GM12865 (cell line): ENCODE results near the gene EPHB1.
"Not testable (repeated sequence)": the region's sequence is repeated elsewhere in the genome, so short reads cannot be mapped to it uniquely, and the experiment has no call there.

Experiments used
- DNase-seq: peaks from one replicate; pipeline ENCODE4 v3.0.0; 2010; ENCODE audit warnings: low read depth
- H3K4me3 ChIP-seq: 2 replicates; pipeline ENCODE4 v1.5.1; 2011; ENCODE audit warnings: mild to moderate bottlenecking, low read depth, low read length, control low read depth
- CTCF ChIP-seq: IDR thresholded peaks from 2 replicates; pipeline ENCODE4 v1.5.1; 2011; ENCODE audit warnings: low read length, control low read depth, low read depth, inconsistent platforms; ENCODE audit not compliant: insufficient read depth; ENCODE audit errors: missing control alignments

Gene EPHB1

GRCh38 chr3:135059580-135059979 is 264.5 kb downstream of the EPHB1 start:
- no peak for TF ChIP-seq CTCF
- DNase-seq = no peak
- no peak overlapping the region for H3K4me3 ChIP-seq

GRCh38 chr3:135066844-135067727 is 272.0 kb downstream of the EPHB1 start:
- not testable (repeated sequence) for DNase-seq, H3K4me3 ChIP-seq

DNA sequence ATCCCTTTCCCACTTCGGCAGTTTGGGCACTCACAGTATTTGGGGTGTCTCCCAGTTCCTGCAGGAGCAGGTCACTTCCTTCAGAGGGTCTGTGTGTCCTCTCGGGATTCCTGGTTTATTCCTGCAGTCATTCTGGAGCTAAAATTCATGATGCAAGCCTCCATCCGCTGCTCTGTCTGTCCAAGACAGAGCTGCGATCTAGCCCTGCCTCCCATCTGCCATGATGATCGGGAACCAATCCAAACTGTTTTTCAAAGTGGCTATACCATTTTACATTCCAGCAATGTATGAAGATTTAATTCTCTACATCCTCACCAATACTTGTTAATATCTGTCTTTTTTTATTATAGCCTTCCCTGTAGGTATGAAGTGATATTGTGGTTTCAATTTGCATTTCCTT is 273.0 kb downstream of the EPHB1 start:
- DNase-seq = no peak
- no peak for TF ChIP-seq CTCF
- H3K4me3 ChIP-seq = no peak overlapping the region

DNA sequence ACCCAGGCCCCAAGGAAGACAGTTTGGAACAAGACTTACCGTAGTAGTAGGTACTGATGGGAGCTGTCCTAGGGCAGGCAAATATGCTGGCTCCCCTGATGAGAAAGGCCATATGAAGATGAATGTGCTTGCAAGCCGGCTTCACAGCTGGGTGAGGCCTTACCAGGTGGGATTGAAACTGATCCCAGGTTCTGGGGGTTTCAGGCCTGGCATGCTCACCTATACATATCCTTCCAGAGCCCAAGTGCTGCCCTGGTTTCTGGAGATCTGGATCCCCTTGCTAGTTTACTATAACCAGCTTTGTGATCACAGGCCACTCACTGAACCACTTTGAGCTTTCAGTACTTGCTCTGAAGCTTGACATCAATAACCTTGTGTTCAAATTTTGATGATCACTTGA is 274.3 kb downstream of the EPHB1 start:
- no peak for DNase-seq
- TF ChIP-seq CTCF = no peak
- H3K4me3 ChIP-seq = no peak overlapping the region

DNA sequence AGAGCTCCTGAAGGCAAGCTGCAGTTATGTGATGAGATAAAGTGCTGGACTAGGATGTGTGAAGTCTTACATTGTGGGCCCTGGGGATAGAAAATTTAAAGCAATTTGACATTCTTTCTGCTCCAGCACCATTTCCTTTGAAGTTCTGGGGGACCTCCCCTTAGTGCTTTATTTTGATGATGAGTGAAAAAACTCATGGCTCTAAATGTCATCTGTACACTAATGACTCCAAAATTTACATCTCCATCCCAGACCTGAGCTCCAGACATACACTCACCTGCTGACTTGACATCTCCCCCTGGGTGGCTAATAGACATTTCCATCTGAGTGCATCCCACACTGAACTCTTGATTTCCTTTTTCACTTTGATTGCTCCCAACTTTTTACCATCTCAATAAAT is 276.4 kb downstream of the EPHB1 start:
- no peak for TF ChIP-seq CTCF
- DNase-seq = no peak
- no peak overlapping the region for H3K4me3 ChIP-seq

DNA sequence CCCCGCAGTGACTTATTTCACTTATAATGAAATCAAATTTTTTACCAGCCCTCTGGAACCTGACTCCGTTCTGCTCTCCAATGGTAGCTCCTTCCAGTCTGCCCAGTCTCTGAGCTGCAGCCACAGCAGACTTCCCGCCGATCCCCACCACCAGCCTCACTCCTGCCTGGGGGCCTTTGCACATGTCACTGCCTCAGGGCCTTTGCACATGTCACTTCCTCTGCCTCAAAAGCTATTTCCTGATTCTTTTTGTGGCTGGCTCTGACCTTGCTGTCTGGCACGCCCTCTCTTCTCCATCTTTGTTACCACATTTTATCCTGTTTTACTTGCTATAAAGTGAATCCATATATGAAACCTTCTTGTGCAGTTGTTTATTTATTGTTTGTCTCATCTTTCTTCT is 277.4 kb downstream of the EPHB1 start:
- no peak overlapping the region for H3K4me3 ChIP-seq
- TF ChIP-seq CTCF = no peak
- no peak for DNase-seq

DNA sequence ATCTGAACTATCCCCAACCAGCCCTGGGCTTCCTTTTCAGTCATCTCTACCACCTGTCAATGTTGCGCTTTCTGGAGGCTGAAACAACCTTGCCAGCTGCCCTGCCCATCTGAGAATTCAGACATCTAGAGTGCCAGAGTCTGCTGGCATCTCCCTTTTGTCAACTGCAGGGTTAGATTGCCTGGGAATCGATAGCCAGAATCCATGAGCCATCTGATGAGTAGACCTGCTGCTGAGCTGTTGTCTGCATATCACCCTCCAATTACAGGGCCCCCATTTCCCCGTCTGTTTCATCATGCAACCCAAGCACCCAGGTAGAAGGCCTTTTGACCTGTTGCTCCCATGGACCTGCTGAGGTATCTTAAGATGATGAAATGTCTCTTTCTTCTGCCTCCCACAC is 280.1 kb downstream of the EPHB1 start:
- TF ChIP-seq CTCF = no peak
- no peak for DNase-seq
- no peak overlapping the region for H3K4me3 ChIP-seq
